ENCODE data around the gene DOCK1.

Gene DOCK1

DNA sequence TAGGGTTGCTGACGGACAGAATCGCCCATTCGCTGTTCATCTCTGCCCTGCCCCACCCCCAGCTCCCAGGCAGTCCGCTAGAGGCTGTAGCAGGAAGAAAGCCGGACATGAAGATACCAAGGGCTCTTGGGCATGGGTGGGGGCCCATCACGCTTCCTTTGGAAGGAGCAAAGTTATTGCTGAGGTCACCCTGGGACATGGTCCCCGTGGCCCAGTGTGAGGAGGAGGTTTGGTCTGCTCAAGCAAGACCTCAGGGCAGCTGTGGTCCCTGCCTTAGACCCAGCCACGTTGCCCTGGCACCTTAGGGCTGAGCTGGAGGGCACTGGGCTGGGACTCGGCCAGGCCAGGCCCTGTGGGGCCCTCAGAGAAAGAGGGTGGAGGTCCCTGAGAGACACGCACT lies 511.8 kb downstream of the DOCK1 start:
- TF ChIP-seq, protein P1, sequence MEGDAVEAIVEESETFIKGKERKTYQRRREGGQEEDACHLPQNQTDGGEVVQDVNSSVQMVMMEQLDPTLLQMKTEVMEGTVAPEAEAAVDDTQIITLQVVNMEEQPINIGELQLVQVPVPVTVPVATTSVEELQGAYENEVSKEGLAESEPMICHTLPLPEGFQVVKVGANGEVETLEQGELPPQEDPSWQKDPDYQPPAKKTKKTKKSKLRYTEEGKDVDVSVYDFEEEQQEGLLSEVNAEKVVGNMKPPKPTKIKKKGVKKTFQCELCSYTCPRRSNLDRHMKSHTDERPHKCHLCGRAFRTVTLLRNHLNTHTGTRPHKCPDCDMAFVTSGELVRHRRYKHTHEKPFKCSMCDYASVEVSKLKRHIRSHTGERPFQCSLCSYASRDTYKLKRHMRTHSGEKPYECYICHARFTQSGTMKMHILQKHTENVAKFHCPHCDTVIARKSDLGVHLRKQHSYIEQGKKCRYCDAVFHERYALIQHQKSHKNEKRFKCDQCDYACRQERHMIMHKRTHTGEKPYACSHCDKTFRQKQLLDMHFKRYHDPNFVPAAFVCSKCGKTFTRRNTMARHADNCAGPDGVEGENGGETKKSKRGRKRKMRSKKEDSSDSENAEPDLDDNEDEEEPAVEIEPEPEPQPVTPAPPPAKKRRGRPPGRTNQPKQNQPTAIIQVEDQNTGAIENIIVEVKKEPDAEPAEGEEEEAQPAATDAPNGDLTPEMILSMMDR (IDR thresholded peaks at IDR 0.05; ENCODE audit: insufficient read depth, low read depth, low read length, missing control alignments): no peak
- H3K4me3 ChIP-seq (ENCODE audit: low read length): no peak overlapping the region
- DNase-seq (ENCODE audit: low read depth): no peak

DNA sequence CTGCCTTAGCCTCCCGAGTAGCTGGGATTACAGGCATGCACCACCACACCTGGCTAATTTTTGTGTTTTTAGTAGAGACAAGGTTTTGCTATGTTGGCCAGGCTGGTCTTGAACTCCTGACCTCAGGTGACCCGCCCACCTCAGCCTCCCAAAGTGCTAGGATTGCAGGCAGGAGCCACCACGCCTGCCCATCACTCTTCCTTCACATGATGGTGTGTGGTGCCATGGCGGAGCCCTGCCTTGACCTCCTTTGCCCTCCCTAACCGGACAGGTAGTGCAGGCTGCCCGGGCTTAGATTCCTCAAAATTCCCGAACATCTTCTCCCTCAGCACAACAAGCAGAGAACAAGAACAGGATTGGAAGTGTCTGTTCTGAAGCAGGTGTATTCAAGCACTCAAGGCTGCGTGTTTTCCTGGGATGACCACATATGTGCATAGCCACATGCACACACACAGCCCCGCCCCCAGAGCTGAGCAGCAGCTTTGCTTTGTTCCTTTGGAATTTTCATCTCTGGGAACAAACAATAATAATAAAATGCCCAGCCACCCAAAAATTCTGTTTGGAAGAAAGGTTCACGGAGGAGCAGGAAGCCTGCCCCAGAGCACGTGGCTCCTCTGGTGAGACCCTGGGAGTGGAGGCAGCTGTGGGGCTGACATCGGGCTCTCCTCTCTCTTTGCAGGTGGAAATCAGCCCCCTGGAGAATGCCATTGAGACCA lies 512.6 kb downstream of the DOCK1 start:
- TF ChIP-seq, protein P1 (IDR thresholded peaks at IDR 0.05; ENCODE audit: insufficient read depth, low read depth, low read length, missing control alignments): no peak
- no peak overlapping the region for H3K4me3 ChIP-seq (ENCODE audit: low read length)
- DNase-seq (ENCODE audit: low read depth): no peak

DNA sequence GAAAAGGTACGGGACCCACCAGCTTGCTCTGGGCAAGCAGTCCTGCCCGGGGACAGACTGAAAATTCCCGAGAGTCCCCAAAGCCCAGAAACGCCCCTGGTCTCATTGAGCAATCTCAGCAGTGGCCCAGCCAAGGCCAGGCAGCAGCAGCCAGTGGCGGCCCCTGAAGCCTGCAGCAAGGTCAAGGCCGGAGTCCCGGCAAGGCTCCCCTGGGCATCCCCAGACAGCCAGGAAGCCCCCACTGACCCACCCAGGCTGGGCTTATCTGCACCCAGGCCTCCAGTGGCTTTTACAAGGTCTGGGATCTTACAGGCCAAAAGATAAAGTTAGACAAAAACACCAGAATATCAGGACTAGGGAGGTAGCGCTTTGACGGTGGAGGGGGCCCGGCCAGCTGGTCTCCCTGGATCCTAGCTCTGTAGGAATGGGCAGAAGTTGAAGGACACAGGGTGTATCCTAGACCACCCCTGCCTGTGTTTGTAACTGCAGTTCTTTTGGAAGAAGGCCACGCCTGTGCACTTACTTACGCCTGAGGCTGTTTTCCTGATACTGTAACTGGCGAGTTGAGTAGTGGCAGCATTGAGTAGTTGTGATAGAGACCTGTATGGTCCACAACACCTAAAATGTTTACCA lies 513.4 kb downstream of the DOCK1 start:
- no peak overlapping the region for H3K4me3 ChIP-seq (ENCODE audit: low read length)
- TF ChIP-seq, protein P1 (IDR thresholded peaks at IDR 0.05; ENCODE audit: insufficient read depth, low read depth, low read length, missing control alignments): no peak
- DNase-seq (ENCODE audit: low read depth): no peak

DNA sequence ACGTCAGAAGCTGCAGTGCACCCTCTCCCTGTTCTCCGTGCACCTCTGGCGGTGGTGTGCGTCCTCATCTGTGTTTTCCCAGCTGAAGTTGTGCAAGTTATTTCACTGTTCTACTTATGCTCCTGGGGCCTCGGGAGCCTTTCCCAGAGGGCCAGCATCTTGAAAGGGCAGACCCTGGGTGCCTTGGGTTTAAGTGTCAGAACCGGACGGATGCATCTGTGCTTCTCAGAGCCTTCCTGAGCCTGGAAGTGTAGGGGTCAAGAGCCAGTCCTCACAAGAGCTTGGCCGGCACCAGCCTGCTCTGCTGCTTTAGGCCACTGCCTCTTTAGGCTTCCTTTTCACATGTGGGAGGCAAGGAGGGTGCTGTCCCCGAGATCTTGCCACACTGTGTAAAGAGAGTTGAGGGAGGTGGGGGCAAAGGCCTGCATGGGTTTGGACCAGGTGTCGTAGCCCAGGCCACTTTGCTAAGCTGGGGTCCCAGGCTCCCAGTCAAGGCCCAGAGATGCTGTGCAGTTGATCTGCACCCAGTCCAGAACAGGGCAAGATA lies 515.0 kb downstream of the DOCK1 start:
- DNase-seq (ENCODE audit: low read depth): no peak
- TF ChIP-seq, protein P1 (IDR thresholded peaks at IDR 0.05; ENCODE audit: insufficient read depth, low read depth, low read length, missing control alignments): no peak
- no peak overlapping the region for H3K4me3 ChIP-seq (ENCODE audit: low read length)

- no peak for DNase-seq (ENCODE audit: low read depth)
- no peak overlapping the region for H3K4me3 ChIP-seq (ENCODE audit: low read length)
- TF ChIP-seq, protein P1 (IDR thresholded peaks at IDR 0.05; ENCODE audit: insufficient read depth, low read depth, low read length, missing control alignments): no peak
These were observed 518.1 kb downstream of the DOCK1 start for GRCh38 chr10:127423218-127423915.

- no peak for DNase-seq (ENCODE audit: low read depth)
These were observed 519.5 kb downstream of the DOCK1 start for GRCh38 chr10:127424594-127425264.

More at GRCh38 chr10:127424594-127425264, 519.5 kb downstream of the DOCK1 start:
- TF ChIP-seq, protein P1 (IDR thresholded peaks at IDR 0.05; ENCODE audit: insufficient read depth, low read depth, low read length, missing control alignments): no peak
- no peak overlapping the region for H3K4me3 ChIP-seq (ENCODE audit: low read length)

Data from epithelial cell of esophagus (primary cell).